Astrocyte (in vitro differentiated cells and primary cell): Measurements from ENCODE around the gene GPR22. TPM values are rescaled to one million over a fixed set of nuclear protein-coding genes. Genes with fewer than 3 reads are reported as not detected.

ENCODE experiments used
- DNase-seq: peaks from one replicate; pipeline ENCODE4 v3.0.0-alpha.2; 2010; ENCODE audit warnings: low read depth
- FAIRE-seq: peaks from 2 replicates; lab custom pipeline; 2011; peaks lifted over from hg19 to GRCh38; lab: Jason Lieb, UNC
- H2AFZ ChIP-seq: 2 replicates; pipeline ENCODE4 v1.6.0; 2012; ENCODE audit warnings: low read depth, low read length, inconsistent platforms
- H3K27ac ChIP-seq: 2 replicates; pipeline ENCODE4 v1.5.1; 2011; ENCODE audit warnings: low read depth, low read length, inconsistent platforms
- H3K27me3 ChIP-seq: 2 replicates; pipeline ENCODE4 v1.6.0; 2011; ENCODE audit warnings: low read length, inconsistent platforms; ENCODE audit not compliant: insufficient read depth
- H3K36me3 ChIP-seq: 2 replicates; pipeline ENCODE4 v1.5.1; 2011; ENCODE audit warnings: low read length, inconsistent platforms; ENCODE audit not compliant: insufficient read depth
- H3K4me1 ChIP-seq: 2 replicates; pipeline ENCODE4 v1.5.1; 2011; ENCODE audit warnings: low read length, inconsistent platforms; ENCODE audit not compliant: insufficient read depth
- H3K4me2 ChIP-seq: 2 replicates; pipeline ENCODE4 v1.6.0; 2012; ENCODE audit warnings: low read length, inconsistent platforms
- H3K4me3 ChIP-seq: 2 replicates; pipeline ENCODE4 v1.5.1; 2011; ENCODE audit warnings: low read depth, mild to moderate bottlenecking, low read length, inconsistent platforms; ENCODE audit not compliant: insufficient read depth
- H3K79me2 ChIP-seq: 2 replicates; pipeline ENCODE4 v1.6.0; 2012; ENCODE audit warnings: mild to moderate bottlenecking, low read length, inconsistent platforms; ENCODE audit not compliant: insufficient read depth
- H3K9ac ChIP-seq: 2 replicates; pipeline ENCODE4 v1.6.0; 2012; ENCODE audit warnings: mild to moderate bottlenecking, low read length, inconsistent platforms
- H3K9me3 ChIP-seq: 2 replicates; pipeline ENCODE4 v1.5.1; 2012; ENCODE audit warnings: low read depth, mild to moderate bottlenecking, low read length, inconsistent platforms; ENCODE audit not compliant: insufficient read depth
- H4K20me1 ChIP-seq: 2 replicates; pipeline ENCODE4 v1.6.0; 2012; ENCODE audit warnings: low read length, inconsistent platforms; ENCODE audit not compliant: insufficient read depth
- H3K27ac Mint-ChIP-seq: one replicate; pipeline ENCODE4 v1.8.0; 2021; ENCODE audit warnings: mild to moderate bottlenecking, mixed read lengths; ENCODE audit not compliant: unreplicated experiment
- H3K27me3 Mint-ChIP-seq: one replicate; pipeline ENCODE4 v1.8.0; 2021; ENCODE audit warnings: low read depth, mixed read lengths; ENCODE audit not compliant: unreplicated experiment
- H3K36me3 Mint-ChIP-seq: one replicate; pipeline ENCODE4 v1.8.0; 2021; ENCODE audit warnings: low read depth, mixed read lengths; ENCODE audit not compliant: unreplicated experiment
- H3K4me1 Mint-ChIP-seq: one replicate; pipeline ENCODE4 v1.8.0; 2021; ENCODE audit warnings: low read depth, mixed read lengths; ENCODE audit not compliant: unreplicated experiment
- H3K4me3 Mint-ChIP-seq: one replicate; pipeline ENCODE4 v1.8.0; 2021; ENCODE audit warnings: mild to moderate bottlenecking, moderate library complexity, mixed read lengths; ENCODE audit not compliant: unreplicated experiment
- H3K9me3 Mint-ChIP-seq: one replicate; pipeline ENCODE4 v1.8.0; 2021; ENCODE audit warnings: mild to moderate bottlenecking, mixed read lengths; ENCODE audit not compliant: unreplicated experiment
- CTCF ChIP-seq: IDR thresholded peaks from 2 replicates; pipeline ENCODE4 v1.5.1; 2011; ENCODE audit warnings: low read depth, mild to moderate bottlenecking, inconsistent platforms, low read length, moderate library complexity; ENCODE audit not compliant: insufficient read depth
- EZH2 ChIP-seq: IDR thresholded peaks from 2 replicates; pipeline ENCODE4 v1.6.1; 2012; ENCODE audit warnings: mild to moderate bottlenecking, low read length, inconsistent platforms; ENCODE audit not compliant: insufficient read depth
- total RNA-seq: library from RNA; stranded (reverse); gene quantifications from 2 replicates; pipeline ENCODE4 v1.2.1, GENCODE V29; 2021

GPR22 gene
- total RNA-seq, 1 donor from 2014 or later, result not detected

GRCh38 chr7:107495516-107495915 is 25.7 kb downstream of the GPR22 start:
- no peaks in the 10 kb centered on the region for H3K27me3 Mint-ChIP-seq
- peaks cover 49% of the 10 kb centered on the region for H3K79me2 ChIP-seq
- H3K36me3 Mint-ChIP-seq, result peaks cover 4% of the 10 kb centered on the region
- no peak overlapping the region for H3K4me3 Mint-ChIP-seq
- no peaks in the 10 kb centered on the region for H3K4me1 ChIP-seq
- H3K27me3 ChIP-seq, result no peaks in the 10 kb centered on the region
- H3K4me3 ChIP-seq, result no peak overlapping the region
- no peak for TF ChIP-seq CTCF
- TF ChIP-seq EZH2, result no peak
- H4K20me1 ChIP-seq, result peaks cover 40% of the 10 kb centered on the region
- H3K27ac ChIP-seq, result no peak overlapping the region
- H3K4me2 ChIP-seq, result no peak overlapping the region
- no peaks in the 10 kb centered on the region for H3K36me3 ChIP-seq
- peaks cover 12% of the 10 kb centered on the region for H3K4me1 Mint-ChIP-seq
- no peak overlapping the region for H3K9ac ChIP-seq
- DNase-seq (no peak), FAIRE-seq (no peak)
- H3K9me3 ChIP-seq, result no peaks in the 10 kb centered on the region
- H3K27ac Mint-ChIP-seq, result no peak overlapping the region
- peaks cover 2% of the 10 kb centered on the region for H3K9me3 Mint-ChIP-seq
- no peak overlapping the region for H2AFZ ChIP-seq

GRCh38 chr7:107499731-107500130 is 29.9 kb downstream of the GPR22 start:
- Histone ChIP-seq H3K36me3 (no peaks in the 10 kb centered on the region), H3K9ac (no peak overlapping the region), H3K27ac (no peak overlapping the region), H3K79me2 (peaks cover 31% of the 10 kb centered on the region), H3K4me2 (no peak overlapping the region), H4K20me1 (peaks cover 18% of the 10 kb centered on the region), H2AFZ (no peak overlapping the region), H3K4me1 (no peaks in the 10 kb centered on the region), H3K9me3 (no peaks in the 10 kb centered on the region), H3K4me3 (no peak overlapping the region), H3K27me3 (no peaks in the 10 kb centered on the region)
- H3K9me3 Mint-ChIP-seq, result peaks cover 2% of the 10 kb centered on the region
- H3K4me1 Mint-ChIP-seq, result peaks cover 4% of the 10 kb centered on the region
- no peaks in the 10 kb centered on the region for H3K27me3 Mint-ChIP-seq
- no peak for TF ChIP-seq CTCF
- no peak for TF ChIP-seq EZH2
- DNase-seq (no peak), FAIRE-seq (no peak)
- no peak overlapping the region for H3K4me3 Mint-ChIP-seq
- peaks cover 4% of the 10 kb centered on the region for H3K36me3 Mint-ChIP-seq
- no peak overlapping the region for H3K27ac Mint-ChIP-seq

- no peaks in the 10 kb centered on the region for H3K9me3 ChIP-seq
- peaks cover 20% of the 10 kb centered on the region for H4K20me1 ChIP-seq
- Mint-ChIP-seq H3K4me1 (peaks cover 12% of the 10 kb centered on the region), H3K27ac (no peak overlapping the region), H3K4me3 (no peak overlapping the region), H3K9me3 (no peaks in the 10 kb centered on the region), H3K27me3 (no peaks in the 10 kb centered on the region), H3K36me3 (peaks cover 10% of the 10 kb centered on the region)
- FAIRE-seq (no peak), DNase-seq (no peak)
- H3K27ac ChIP-seq, result no peak overlapping the region
- no peak overlapping the region for H3K4me3 ChIP-seq
- peaks cover 19% of the 10 kb centered on the region for H3K79me2 ChIP-seq
- TF ChIP-seq CTCF (peak; percentile 29), EZH2 (no peak)
- H2AFZ ChIP-seq, result no peak overlapping the region
- H3K9ac ChIP-seq, result no peak overlapping the region
- H3K4me1 ChIP-seq, result no peaks in the 10 kb centered on the region
- H3K4me2 ChIP-seq, result no peak overlapping the region
- H3K36me3 ChIP-seq, result no peaks in the 10 kb centered on the region
- no peaks in the 10 kb centered on the region for H3K27me3 ChIP-seq
These were observed 31.7 kb downstream of the GPR22 start for GRCh38 chr7:107501593-107501992.
